Measurements from ENCODE around the gene CERS6. TPM values are rescaled to one million over a fixed set of nuclear protein-coding genes. Genes with fewer than 3 reads are reported as not detected.

CERS6 gene
- total and polyA plus RNA-seq, 4 donors = 4.2 to 20.4 (median 10.1) TPM

- no peak overlapping the region for H3K4me3 ChIP-seq (ENCODE audit: low read depth in 1 of 3, low read length in 3 of 3)
- no peaks in the 10 kb centered on the region for H3K36me3 ChIP-seq (ENCODE audit: control insufficient read depth in 4 of 4, insufficient read depth in 3 of 4, low read depth in 1 of 4, low read length in 3 of 4)
- H3K27ac ChIP-seq (ENCODE audit: low read depth in 1 of 2, low read length in 2 of 2) = no peak overlapping the region
- DNase-seq (ENCODE audit: low spot score) = no peak
- TF ChIP-seq REST (IDR thresholded peaks at IDR 0.05) (no peak), FOXA2 (IDR thresholded peaks at IDR 0.05) (no peak), NR2F2 (IDR thresholded peaks at IDR 0.05) (no peak), JUND (IDR thresholded peaks at IDR 0.05) (no peak), YY1 (IDR thresholded peaks at IDR 0.05) (no peak), HNF4A (conservative IDR thresholded peaks at IDR 0.05) (no peak), EGR1 (IDR thresholded peaks at IDR 0.05; ENCODE audit: low read depth in 2 of 2) (no peak), GABPA (IDR thresholded peaks at IDR 0.05 in 1 of 2, conservative IDR thresholded peaks at IDR 0.05 in 1 of 2) (no peak), FOXA1 (IDR thresholded peaks at IDR 0.05) (no peak), RAD21 (IDR thresholded peaks at IDR 0.05) (no peak), SP1 (IDR thresholded peaks at IDR 0.05) (no peak), CTCF (IDR thresholded peaks at IDR 0.05; ENCODE audit: low read depth, low read length, missing input control) (no peak), MAX (IDR thresholded peaks at IDR 0.05) (no peak), ZBTB33 (IDR thresholded peaks at IDR 0.05) (no peak), HNF4G (IDR thresholded peaks at IDR 0.05) (no peak), TAF1 (conservative IDR thresholded peaks at IDR 0.05) (no peak), RXRA (IDR thresholded peaks at IDR 0.05) (no peak), ATF3 (IDR thresholded peaks at IDR 0.05) (no peak)
- H3K9ac ChIP-seq (ENCODE audit: low read depth in 1 of 2, low read length in 2 of 2) = no peak overlapping the region
- H3K4me1 ChIP-seq (ENCODE audit: control insufficient read depth in 4 of 4, insufficient read depth in 4 of 4, low read length in 3 of 4) = peaks cover 0 to 18% (median 10%) of the 10 kb centered on the region in 4 donors
- WGBS = 71% methylated on average over 3 of the region's 3 CpGs
- no peaks in the 10 kb centered on the region for H3K27me3 ChIP-seq (ENCODE audit: control insufficient read depth in 4 of 4, insufficient read depth in 4 of 4, low read length in 3 of 4)
- no peaks in the 10 kb centered on the region for H3K9me3 ChIP-seq (ENCODE audit: control insufficient read depth in 4 of 4, low read length in 3 of 4)
These were observed 355.6 kb downstream of the CERS6 start for GRCh38 chr2:168811696-168812095.

Measured in liver (tissue), 9 donors.